ENCODE data around the gene KLHL26. TPM values are rescaled to one million over a fixed set of nuclear protein-coding genes. Genes with fewer than 3 reads are reported as not detected.

The KLHL26 gene
- total and polyA plus RNA-seq, 8 donors = 4.3 to 10.4 (median 6.2) TPM

- Histone ChIP-seq H3K27me3 (peaks cover 91 to 96% of the 10 kb centered on the region in 2 donors), H3K27ac (no peak overlapping the region), H3K4me1 (peaks cover 22 to 46% of the 10 kb centered on the region in 2 donors), H3K4me3 (no peak overlapping the region), H3K9me3 (no peaks in the 10 kb centered on the region), H3K36me3 (no peaks in the 10 kb centered on the region)
- DNase-seq (peak in 1 of 4 donors; percentile 68), ATAC-seq (peak; percentile 60)
- intact Hi-C loops (cut with DNase I) = no loop called here
- no peak for TF ChIP-seq CTCF (IDR thresholded peaks at IDR 0.05)
Measured at GRCh38 chr19:18609717-18610051, 27.1 kb upstream of the KLHL26 start.

GRCh38 chr19:18610245-18610555 is 26.6 kb upstream of the KLHL26 start:
- no peak overlapping the region for H3K27ac ChIP-seq
- no peak for TF ChIP-seq CTCF (IDR thresholded peaks at IDR 0.05)
- H3K27me3 ChIP-seq = peaks cover 86 to 96% of the 10 kb centered on the region in 2 donors
- DNase-seq = no peak
- peaks cover 22 to 46% of the 10 kb centered on the region in 2 donors for H3K4me1 ChIP-seq
- no peaks in the 10 kb centered on the region for H3K9me3 ChIP-seq
- H3K4me3 ChIP-seq = no peak overlapping the region
- ATAC-seq = peak; percentile 54
- H3K36me3 ChIP-seq = no peaks in the 10 kb centered on the region
- intact Hi-C loops (cut with DNase I) = no loop called here

- intact Hi-C loops (cut with DNase I) = no loop called here
- Histone ChIP-seq H3K9me3 (no peaks in the 10 kb centered on the region), H3K27me3 (peaks cover 81 to 96% of the 10 kb centered on the region in 2 donors), H3K27ac (no peak overlapping the region), H3K36me3 (no peaks in the 10 kb centered on the region), H3K4me1 (peaks cover 22 to 44% of the 10 kb centered on the region in 2 donors), H3K4me3 (no peak overlapping the region)
- DNase-seq (no peak), ATAC-seq (peak; percentile 8)
- TF ChIP-seq CTCF (IDR thresholded peaks at IDR 0.05) = no peak
Measured at GRCh38 chr19:18610556-18611326, 26.1 kb upstream of the KLHL26 start.

GRCh38 chr19:18611327-18612050 is 25.3 kb upstream of the KLHL26 start:
- Histone ChIP-seq H3K36me3 (no peaks in the 10 kb centered on the region), H3K27ac (no peak overlapping the region), H3K4me3 (no peak overlapping the region), H3K9me3 (no peaks in the 10 kb centered on the region), H3K27me3 (peaks cover 75 to 95% of the 10 kb centered on the region in 2 donors), H3K4me1 (peaks cover 22 to 38% of the 10 kb centered on the region in 2 donors)
- no peak for ATAC-seq
- no peak for DNase-seq
- TF ChIP-seq CTCF (IDR thresholded peaks at IDR 0.05) = no peak
- intact Hi-C loops (cut with DNase I) = no loop called here

GRCh38 chr19:18612051-18612771 is 24.6 kb upstream of the KLHL26 start:
- Histone ChIP-seq H3K9me3 (no peaks in the 10 kb centered on the region), H3K4me3 (peak overlapping the region; percentile 19 to 28), H3K27me3 (peaks cover 71 to 99% of the 10 kb centered on the region in 2 donors), H3K36me3 (no peaks in the 10 kb centered on the region), H3K27ac (no peak overlapping the region), H3K4me1 (peaks cover 22 to 37% of the 10 kb centered on the region in 2 donors)
- intact Hi-C loops (cut with DNase I) = no loop called here
- TF ChIP-seq CTCF (IDR thresholded peaks at IDR 0.05) = no peak
- DNase-seq (no peak), ATAC-seq (no peak)

Measured in left lung (tissue), 10 donors.